SK-N-MC (cell line): ENCODE results near the gene LHX3.

Source experiments
- EZH2 ChIP-seq: fragments of 200-600 bp; sonication (generic); IDR thresholded peaks from one replicate; pipeline ENCODE4 v1.6.1; 2017; ENCODE audit warnings: antibody characterized with exemption
- POLR2AphosphoS5 ChIP-seq: IDR thresholded peaks from 2 replicates; pipeline ENCODE4 v1.6.1; 2012; ENCODE audit warnings: mild to moderate bottlenecking, low read depth, low read length, borderline replicate concordance

DNA sequence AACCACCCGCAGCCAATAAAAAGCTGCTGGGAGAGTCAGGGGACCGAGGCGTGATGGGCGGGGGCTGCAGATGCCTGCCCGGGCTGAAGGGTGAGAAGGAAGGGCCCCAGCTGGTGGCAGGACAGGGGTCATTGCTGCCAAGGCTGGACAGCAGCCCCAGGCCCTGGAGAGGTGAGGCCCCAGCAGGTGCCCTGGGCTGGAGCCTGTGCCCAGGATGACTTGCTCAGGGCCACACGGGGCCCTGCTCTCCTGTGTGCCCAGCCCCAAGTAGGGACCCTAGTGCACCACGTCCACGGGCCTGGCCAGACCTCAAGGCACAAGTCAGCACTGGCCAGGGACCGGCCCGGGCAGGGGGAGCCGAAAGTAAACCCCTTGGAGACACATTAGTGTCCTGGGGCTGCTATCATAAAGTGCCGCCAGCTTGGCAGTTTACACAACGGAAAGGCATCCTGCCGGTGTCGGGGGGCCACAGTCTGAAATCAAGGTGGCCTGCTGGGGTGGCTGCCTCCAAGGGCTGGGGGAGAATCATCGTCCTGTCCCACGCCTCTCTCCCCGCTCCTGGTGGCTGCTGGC lies 22.0 kb downstream of the LHX3 start:
- TF ChIP-seq EZH2 (no peak), POLR2AphosphoS5 (no peak)
